PC-9 (cell line): ENCODE data around the gene CTBP2. TPM values are rescaled to one million over a fixed set of nuclear protein-coding genes. Genes with fewer than 3 reads are reported as not detected.

Experiments used
- BruUV-seq: library from RNA; stranded (reverse); fragments of 400-500 nt; replicated peaks from 2 replicates; lab custom pipeline; 2021; lab: Mats Ljungman, UMichigan
- CTCF ChIA-PET: fragments of 300-600 bp; sonication (Branson Sonifier 250); formaldehyde crosslinking; loops from one replicate; lab custom pipeline; 2022; ENCODE audit warnings: antibody characterized with exemption; lab: Charles Lee
- POLR2A ChIA-PET: fragments of 300-600 bp; sonication (Branson Sonifier 250); formaldehyde crosslinking; loops from one replicate; lab custom pipeline; 2022; ENCODE audit warnings: antibody characterized with exemption; ENCODE audit not compliant: unreplicated experiment; lab: Charles Lee
- DNase-seq, 2 experiments: peaks; one replicate each; pipeline versions ENCODE4 v3.0.0 to v3.0.0-alpha.2; 2015 to 2022; ENCODE audit warnings: mixed read lengths in 1 of 2
- H2AFZ ChIP-seq: fragments of 200-600 bp; sonication (generic); 2 replicates; pipeline ENCODE4 v1.8.1; 2017; ENCODE audit warnings: antibody characterized with exemption
- H3F3A ChIP-seq: fragments of 200-600 bp; sonication (generic); 2 replicates; pipeline ENCODE4 v1.8.1; 2017; ENCODE audit warnings: antibody characterized with exemption, mild to moderate bottlenecking, low read depth; ENCODE audit not compliant: insufficient read depth
- H3K27ac ChIP-seq: fragments of 200-600 bp; sonication (generic); 2 replicates; pipeline ENCODE4 v1.6.1; 2016; ENCODE audit warnings: mixed run types
- H3K27me3 ChIP-seq: fragments of 200-600 bp; sonication (generic); 2 replicates; pipeline ENCODE4 v1.6.1; 2016; ENCODE audit warnings: low read depth, mixed run types; ENCODE audit not compliant: insufficient read depth
- H3K36me3 ChIP-seq: fragments of 200-600 bp; sonication (generic); 2 replicates; pipeline ENCODE4 v1.6.1; 2016; ENCODE audit warnings: low read depth, mixed run types
- H3K4me1 ChIP-seq: fragments of 200-600 bp; sonication (generic); replicated peaks from 2 replicates; pipeline ENCODE4 v1.6.1; 2016; ENCODE audit warnings: mixed run types; ENCODE audit not compliant: insufficient read depth
- H3K4me2 ChIP-seq: fragments of 200-600 bp; sonication (generic); 2 replicates; pipeline ENCODE4 v1.6.1; 2017; ENCODE audit warnings: mixed run types
- H3K4me3 ChIP-seq: fragments of 200-600 bp; sonication (generic); 2 replicates; pipeline ENCODE4 v1.6.1; 2016; ENCODE audit warnings: mixed run types
- H3K79me2 ChIP-seq: fragments of 200-600 bp; sonication (generic); 2 replicates; pipeline ENCODE4 v1.6.1; 2017; ENCODE audit warnings: low read depth, mixed run types
- H3K9me2 ChIP-seq: fragments of 200-600 bp; sonication (generic); 2 replicates; pipeline ENCODE4 v1.8.1; 2017; ENCODE audit warnings: mild to moderate bottlenecking; ENCODE audit not compliant: insufficient read depth
- H3K9me3 ChIP-seq: fragments of 200-600 bp; sonication (generic); 2 replicates; pipeline ENCODE4 v1.8.1; 2016; ENCODE audit warnings: low read depth; ENCODE audit not compliant: insufficient read depth
- H4K20me1 ChIP-seq: fragments of 200-600 bp; sonication (generic); 2 replicates; pipeline ENCODE4 v1.8.1; 2017; ENCODE audit not compliant: insufficient read depth
- EZH2 ChIP-seq: fragments of 200-600 bp; sonication (generic); IDR thresholded peaks from 2 replicates; pipeline ENCODE4 v1.8.0; 2017; ENCODE audit warnings: antibody characterized with exemption, low read depth
- intact Hi-C: fragments of 100-400 bp; cut with micrococcal nuclease; formaldehyde crosslinking; loops from one replicate; pipeline ENCODE4 v1.10.0; 2022; ENCODE audit not compliant: unreplicated experiment
- total RNA-seq: library from RNA; stranded (reverse); gene quantifications from 2 replicates; pipeline ENCODE4 v1.2.3, GENCODE V29; 2021
- TF ChIP-seq, protein P1 (sequence below): fragments of 200-600 bp; sonication (generic); conservative IDR thresholded peaks from 2 replicates; pipeline ENCODE4 v1.6.1; 2017; ENCODE audit warnings: mixed run types, antibody characterized with exemption, mild to moderate bottlenecking, moderate library complexity

The CTBP2 gene
- total RNA-seq, 1 experiment from 2014 or later: 60.5 TPM

DNA sequence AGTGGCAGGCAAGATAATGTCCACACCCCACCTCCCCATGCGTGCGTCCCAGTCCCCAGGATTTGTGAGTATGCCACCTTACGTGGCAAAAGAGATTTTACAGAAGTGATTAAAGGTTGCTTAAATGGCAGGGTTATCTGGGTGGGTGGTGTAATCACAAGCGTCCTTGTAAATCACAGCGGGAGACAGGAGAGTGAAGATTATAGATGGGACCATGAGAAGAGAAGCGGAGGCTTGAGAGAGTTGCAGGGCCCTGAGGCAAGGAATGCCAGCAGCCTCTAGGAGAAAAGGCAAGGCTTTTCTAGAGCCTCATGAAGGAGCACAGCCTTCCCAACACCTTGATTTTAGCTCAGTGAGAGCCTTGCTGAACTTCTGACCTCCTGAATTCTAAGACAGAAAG lies 208.2 kb downstream of the CTBP2 start:
- no peak for TF ChIP-seq EZH2
- TF ChIP-seq, protein P1, sequence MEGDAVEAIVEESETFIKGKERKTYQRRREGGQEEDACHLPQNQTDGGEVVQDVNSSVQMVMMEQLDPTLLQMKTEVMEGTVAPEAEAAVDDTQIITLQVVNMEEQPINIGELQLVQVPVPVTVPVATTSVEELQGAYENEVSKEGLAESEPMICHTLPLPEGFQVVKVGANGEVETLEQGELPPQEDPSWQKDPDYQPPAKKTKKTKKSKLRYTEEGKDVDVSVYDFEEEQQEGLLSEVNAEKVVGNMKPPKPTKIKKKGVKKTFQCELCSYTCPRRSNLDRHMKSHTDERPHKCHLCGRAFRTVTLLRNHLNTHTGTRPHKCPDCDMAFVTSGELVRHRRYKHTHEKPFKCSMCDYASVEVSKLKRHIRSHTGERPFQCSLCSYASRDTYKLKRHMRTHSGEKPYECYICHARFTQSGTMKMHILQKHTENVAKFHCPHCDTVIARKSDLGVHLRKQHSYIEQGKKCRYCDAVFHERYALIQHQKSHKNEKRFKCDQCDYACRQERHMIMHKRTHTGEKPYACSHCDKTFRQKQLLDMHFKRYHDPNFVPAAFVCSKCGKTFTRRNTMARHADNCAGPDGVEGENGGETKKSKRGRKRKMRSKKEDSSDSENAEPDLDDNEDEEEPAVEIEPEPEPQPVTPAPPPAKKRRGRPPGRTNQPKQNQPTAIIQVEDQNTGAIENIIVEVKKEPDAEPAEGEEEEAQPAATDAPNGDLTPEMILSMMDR: no peak
- no TSS peak for BruUV-seq
- Histone ChIP-seq H3K27me3 (no peaks in the 10 kb centered on the region), H3K79me2 (peaks cover 69% of the 10 kb centered on the region), H4K20me1 (peaks cover 17% of the 10 kb centered on the region; the same call in 1 of the 2 replicates), H3K27ac (no peak overlapping the region), H3K9me3 (no peaks in the 10 kb centered on the region), H2AFZ (no peak overlapping the region), H3K9me2 (no peaks in the 10 kb centered on the region), H3F3A (0 out of 2 replicates have a peak, but pooled peaks cover 3% of the 10 kb centered on the region), H3K4me3 (no peak overlapping the region), H3K36me3 (no peaks in the 10 kb centered on the region), H3K4me2 (no peak overlapping the region), H3K4me1 (peaks cover 6% of the 10 kb centered on the region; the same call in 1 of the 2 replicates)
- no peak for DNase-seq
- intact Hi-C loops: no loop called here
- ChIA-PET POLR2A (no interaction called here), CTCF (no interaction called here)

DNA sequence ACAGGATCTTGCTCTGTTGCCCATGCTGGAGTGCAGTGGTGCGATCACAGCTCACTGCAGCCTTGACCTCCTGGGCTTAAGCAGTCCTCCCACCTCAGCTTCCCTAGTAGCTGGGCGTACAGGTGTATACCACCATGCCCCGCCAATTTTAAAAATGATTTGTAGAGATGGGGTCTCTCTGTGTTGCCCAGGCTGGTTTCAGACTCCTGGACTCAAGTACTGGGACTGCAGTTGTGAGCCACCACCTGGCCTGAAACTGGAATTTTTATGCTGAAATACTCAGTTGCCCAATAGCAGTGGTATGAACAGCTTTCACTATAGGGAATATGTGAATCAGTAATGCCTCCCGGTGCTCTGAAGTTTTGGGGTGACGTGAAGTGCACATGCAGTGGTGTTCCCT lies 210.8 kb downstream of the CTBP2 start:
- H3K36me3 ChIP-seq: no peaks in the 10 kb centered on the region
- peaks cover 75% of the 10 kb centered on the region for H3K79me2 ChIP-seq
- DNase-seq: no peak
- H3K27ac ChIP-seq: no peak overlapping the region
- CTCF ChIA-PET: no interaction called here
- no peaks in the 10 kb centered on the region for H3K9me3 ChIP-seq
- no peaks in the 10 kb centered on the region for H3K9me2 ChIP-seq
- no peak for TF ChIP-seq EZH2
- TF ChIP-seq, protein P1: no peak
- intact Hi-C loops: no loop called here
- BruUV-seq: no TSS peak
- no peak overlapping the region for H3K4me2 ChIP-seq
- no peaks in the 10 kb centered on the region for H3K4me1 ChIP-seq
- H2AFZ ChIP-seq: no peak overlapping the region
- POLR2A ChIA-PET: no interaction called here
- H4K20me1 ChIP-seq: peaks cover 7% of the 10 kb centered on the region; the same call in 1 of the 2 replicates
- no peak overlapping the region for H3K4me3 ChIP-seq
- H3K27me3 ChIP-seq: no peaks in the 10 kb centered on the region
- 0 out of 2 replicates have a peak, but pooled peaks cover 3% of the 10 kb centered on the region for H3F3A ChIP-seq

DNA sequence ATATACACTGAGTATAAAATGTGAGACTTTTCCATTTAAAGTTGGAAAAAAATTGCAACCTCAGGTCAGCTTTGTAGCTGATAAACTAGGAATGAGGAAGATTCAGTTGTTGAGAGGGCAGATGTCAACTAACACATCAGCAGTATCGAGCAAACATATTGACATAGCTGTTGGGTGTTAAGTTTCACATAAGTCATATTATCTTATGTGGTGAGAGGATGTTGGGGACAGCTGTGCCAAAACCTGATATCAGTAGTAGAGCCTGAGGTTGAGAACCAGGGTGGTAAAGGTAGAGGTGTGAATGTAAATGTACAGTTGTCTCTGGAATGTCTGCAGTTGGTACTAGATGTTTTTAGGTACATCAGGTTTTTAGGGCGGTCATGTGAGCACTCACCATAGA lies 213.4 kb downstream of the CTBP2 start:
- Histone ChIP-seq H3K4me3 (no peak overlapping the region), H3K27me3 (no peaks in the 10 kb centered on the region), H3K36me3 (no peaks in the 10 kb centered on the region; the same call in 1 of the 2 replicates), H2AFZ (no peak overlapping the region), H3K4me1 (no peaks in the 10 kb centered on the region), H3F3A (no peaks in the 10 kb centered on the region), H3K9me3 (no peaks in the 10 kb centered on the region), H3K27ac (no peak overlapping the region), H3K9me2 (no peaks in the 10 kb centered on the region), H3K4me2 (no peak overlapping the region), H4K20me1 (peaks cover 12% of the 10 kb centered on the region; the same call in 1 of the 2 replicates), H3K79me2 (peaks cover 87% of the 10 kb centered on the region)
- intact Hi-C loops: no loop called here
- peak in 1 of 2 experiments; percentile 50 for DNase-seq
- no TSS peak for BruUV-seq
- CTCF ChIA-PET: no interaction called here
- POLR2A ChIA-PET: no interaction called here
- TF ChIP-seq EZH2: no peak
- TF ChIP-seq, protein P1: no peak
